WERI-Rb-1 (cell line): ENCODE results near the gene TLN1.

Source experiments
- DNase-seq: peaks from one replicate; pipeline ENCODE4 v3.0.0-alpha.2; 2020
- H3K27ac ChIP-seq: fragments of 250-450 bp; sonication (Bioruptor Pico); 2 replicates; pipeline ENCODE4 v1.5.1; 2020; ENCODE audit warnings: mild to moderate bottlenecking, moderate library complexity
- H3K27me3 ChIP-seq: fragments of 250-450 bp; sonication (Bioruptor Pico); 2 replicates; pipeline ENCODE4 v1.5.1; 2021; ENCODE audit warnings: mild to moderate bottlenecking, low read depth, moderate library complexity; ENCODE audit not compliant: insufficient read depth, severe bottlenecking
- H3K36me3 ChIP-seq: fragments of 250-450 bp; sonication (Bioruptor Pico); 2 replicates; pipeline ENCODE4 v1.5.1; 2020; ENCODE audit warnings: mild to moderate bottlenecking, moderate library complexity
- H3K4me3 ChIP-seq: 2 replicates; pipeline ENCODE4 v1.5.1; 2011; ENCODE audit warnings: low read depth, mild to moderate bottlenecking, control low read depth, low read length
- H3K9me3 ChIP-seq: fragments of 250-450 bp; sonication (Bioruptor Pico); 2 replicates; pipeline ENCODE4 v1.5.1; 2021; ENCODE audit warnings: mild to moderate bottlenecking, moderate library complexity; ENCODE audit not compliant: severe bottlenecking
- CTCF ChIP-seq: IDR thresholded peaks from 2 replicates; pipeline ENCODE4 v1.5.1; 2011; ENCODE audit warnings: low read depth, mild to moderate bottlenecking, control low read depth, inconsistent platforms, low read length

TLN1 gene

DNA sequence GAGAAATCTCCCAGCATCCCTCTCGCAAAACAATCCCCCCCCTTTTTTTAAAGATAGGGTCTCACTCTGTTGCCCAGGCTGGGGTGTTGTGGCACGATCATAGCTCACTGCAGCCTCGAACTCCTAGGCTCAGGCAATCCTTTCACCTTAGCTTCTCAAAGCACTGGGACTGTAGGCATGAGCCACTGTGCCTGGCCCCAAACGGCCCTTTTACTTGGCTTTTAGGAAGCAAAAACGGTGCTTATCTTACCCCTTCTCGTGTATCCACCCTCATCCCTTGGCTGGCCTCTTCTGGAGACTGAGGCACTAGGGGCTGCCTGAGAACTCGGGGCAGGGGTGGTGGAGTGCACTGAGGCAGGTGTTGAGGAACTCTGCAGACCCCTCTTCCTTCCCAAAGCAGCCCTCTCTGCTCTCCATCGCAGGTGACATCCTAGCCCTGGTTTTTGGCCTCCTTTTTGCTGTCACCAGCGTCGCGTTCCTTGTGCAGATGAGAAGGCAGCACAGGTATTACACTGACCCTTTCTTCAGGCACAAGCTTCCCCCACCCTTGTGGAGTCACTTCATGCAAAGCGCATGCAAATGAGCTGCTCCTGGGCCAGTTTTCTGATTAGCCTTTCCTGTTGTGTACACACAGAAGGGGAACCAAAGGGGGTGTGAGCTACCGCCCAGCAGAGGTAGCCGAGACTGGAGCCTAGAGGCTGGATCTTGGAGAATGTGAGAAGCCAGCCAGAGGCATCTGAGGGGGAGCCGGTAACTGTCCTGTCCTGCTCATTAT lies 51.5 kb downstream of the TLN1 start:
- DNase-seq, result no peak
- Histone ChIP-seq H3K27ac (no peak overlapping the region), H3K9me3 (no peaks in the 10 kb centered on the region), H3K27me3 (no peaks in the 10 kb centered on the region), H3K36me3 (no peaks in the 10 kb centered on the region), H3K4me3 (no peak overlapping the region)
- no peak for TF ChIP-seq CTCF

DNA sequence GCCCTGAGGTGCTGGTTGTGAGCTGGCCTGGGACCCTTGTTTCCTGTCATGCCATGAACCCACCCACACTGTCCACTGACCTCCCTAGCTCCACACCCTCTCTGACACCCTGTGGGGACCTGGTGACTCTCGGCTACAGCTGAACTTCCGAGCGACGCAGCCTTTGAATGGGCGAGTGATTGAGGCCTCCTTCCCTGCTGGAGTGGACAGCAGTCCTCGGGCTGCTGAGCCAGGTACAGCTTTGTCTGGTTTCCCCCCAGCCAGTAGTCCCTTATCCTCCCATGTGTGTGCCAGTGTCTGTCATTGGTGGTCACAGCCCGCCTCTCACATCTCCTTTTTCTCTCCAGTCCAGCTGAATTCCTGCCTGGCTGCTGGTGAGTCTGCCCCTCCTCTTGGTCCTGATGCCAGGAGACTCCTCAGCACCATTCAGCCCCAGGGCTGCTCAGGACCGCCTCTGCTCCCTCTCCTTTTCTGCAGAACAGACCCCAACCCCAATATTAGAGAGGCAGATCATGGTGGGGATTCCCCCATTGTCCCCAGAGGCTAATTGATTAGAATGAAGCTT lies 52.1 kb downstream of the TLN1 start:
- Histone ChIP-seq H3K9me3 (no peaks in the 10 kb centered on the region), H3K27me3 (no peaks in the 10 kb centered on the region), H3K36me3 (no peaks in the 10 kb centered on the region), H3K4me3 (no peak overlapping the region), H3K27ac (no peak overlapping the region)
- TF ChIP-seq CTCF, result no peak
- no peak for DNase-seq

DNA sequence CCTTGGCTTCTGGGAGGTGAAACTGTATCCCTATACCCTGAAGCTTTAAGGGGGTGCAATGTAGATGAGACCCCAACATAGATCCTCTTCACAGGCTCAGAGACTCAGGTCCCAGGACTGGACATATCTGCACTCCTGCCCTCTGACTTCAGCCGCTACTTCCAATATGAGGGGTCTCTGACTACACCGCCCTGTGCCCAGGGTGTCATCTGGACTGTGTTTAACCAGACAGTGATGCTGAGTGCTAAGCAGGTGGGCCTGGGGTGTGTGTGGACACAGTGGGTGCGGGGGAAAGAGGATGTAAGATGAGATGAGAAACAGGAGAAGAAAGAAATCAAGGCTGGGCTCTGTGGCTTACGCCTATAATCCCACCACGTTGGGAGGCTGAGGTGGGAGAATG lies 52.9 kb downstream of the TLN1 start:
- Histone ChIP-seq H3K36me3 (no peaks in the 10 kb centered on the region), H3K27ac (no peak overlapping the region), H3K9me3 (no peaks in the 10 kb centered on the region), H3K27me3 (no peaks in the 10 kb centered on the region), H3K4me3 (no peak overlapping the region)
- no peak for DNase-seq
- no peak for TF ChIP-seq CTCF

- Histone ChIP-seq H3K36me3 (no peaks in the 10 kb centered on the region), H3K9me3 (no peaks in the 10 kb centered on the region), H3K27me3 (no peaks in the 10 kb centered on the region), H3K4me3 (no peak overlapping the region), H3K27ac (no peak overlapping the region)
- TF ChIP-seq CTCF, result no peak
- DNase-seq, result no peak
These were observed 56.1 kb downstream of the TLN1 start for GRCh38 chr9:35675732-35676392.

DNA sequence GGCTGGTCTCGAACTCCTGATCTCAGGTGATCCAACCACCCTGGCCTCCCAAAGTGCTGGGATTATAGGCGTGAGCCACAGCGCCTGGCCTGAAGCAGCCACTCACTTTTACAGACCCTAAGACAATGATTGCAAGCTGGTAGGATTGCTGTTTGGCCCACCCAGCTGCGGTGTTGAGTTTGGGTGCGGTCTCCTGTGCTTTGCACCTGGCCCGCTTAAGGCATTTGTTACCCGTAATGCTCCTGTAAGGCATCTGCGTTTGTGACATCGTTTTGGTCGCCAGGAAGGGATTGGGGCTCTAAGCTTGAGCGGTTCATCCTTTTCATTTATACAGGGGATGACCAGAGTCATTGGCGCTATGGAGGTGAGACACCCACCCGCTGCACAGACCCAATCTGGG lies 56.8 kb downstream of the TLN1 start:
- Histone ChIP-seq H3K27ac (no peak overlapping the region), H3K36me3 (no peaks in the 10 kb centered on the region), H3K4me3 (no peak overlapping the region), H3K9me3 (no peaks in the 10 kb centered on the region), H3K27me3 (no peaks in the 10 kb centered on the region)
- no peak for DNase-seq
- TF ChIP-seq CTCF, result no peak
